Peyer's patch (tissue), 4 donors: ENCODE data around the gene MMD.

ENCODE experiments used
- CTCF ChIP-seq, 6 experiments: fragments of 450-650 bp in 4 of 6; fragments of 200-600 bp in 2 of 6; sonication (generic) in 1 of 6; IDR thresholded peaks; one replicate each; pipeline ENCODE4 v1.5.1; 2017 to 2019; ENCODE audit warnings: antibody characterized with exemption in 6 of 6, mild to moderate bottlenecking in 3 of 6, moderate library complexity in 1 of 6
- POLR2A ChIP-seq, 2 donors: fragments of 450-650 bp; IDR thresholded peaks; one replicate each; pipeline ENCODE4 v1.5.1; 2017; ENCODE audit warnings: antibody characterized with exemption in 2 of 2, mild to moderate bottlenecking in 2 of 2, moderate library complexity in 2 of 2

GRCh38 chr17:55398689-55399088 is 22.9 kb downstream of the MMD start:
- no peak for TF ChIP-seq CTCF (IDR thresholded peaks at IDR 0.05)
- TF ChIP-seq POLR2A (IDR thresholded peaks at IDR 0.05), result no peak
